HG02759 (cell line): ENCODE data around the gene OR8B8.
"Not testable (repeated sequence)": the region's sequence is repeated elsewhere in the genome, so short reads cannot be mapped to it uniquely, and the experiment has no call there.

Experiments
- ATAC-seq: cut with Tn5 transposase; IDR thresholded peaks from one replicate; pipeline ENCODE4 v1.9.1; 2021; ENCODE audit warnings: mild to moderate bottlenecking, moderate library complexity; ENCODE audit not compliant: unreplicated experiment

The OR8B8 gene, protein sequence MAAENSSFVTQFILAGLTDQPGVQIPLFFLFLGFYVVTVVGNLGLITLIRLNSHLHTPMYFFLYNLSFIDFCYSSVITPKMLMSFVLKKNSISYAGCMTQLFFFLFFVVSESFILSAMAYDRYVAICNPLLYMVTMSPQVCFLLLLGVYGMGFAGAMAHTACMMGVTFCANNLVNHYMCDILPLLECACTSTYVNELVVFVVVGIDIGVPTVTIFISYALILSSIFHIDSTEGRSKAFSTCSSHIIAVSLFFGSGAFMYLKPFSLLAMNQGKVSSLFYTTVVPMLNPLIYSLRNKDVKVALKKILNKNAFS

GRCh38 chr11:124445646-124446150 lies at the start of gene OR8B8:
TSS of gene OR8B8 (minus strand) at chr11:124445696. CDS start at chr11:124441085, 4,611 bp downstream.
- ATAC-seq: no peak

DNA sequence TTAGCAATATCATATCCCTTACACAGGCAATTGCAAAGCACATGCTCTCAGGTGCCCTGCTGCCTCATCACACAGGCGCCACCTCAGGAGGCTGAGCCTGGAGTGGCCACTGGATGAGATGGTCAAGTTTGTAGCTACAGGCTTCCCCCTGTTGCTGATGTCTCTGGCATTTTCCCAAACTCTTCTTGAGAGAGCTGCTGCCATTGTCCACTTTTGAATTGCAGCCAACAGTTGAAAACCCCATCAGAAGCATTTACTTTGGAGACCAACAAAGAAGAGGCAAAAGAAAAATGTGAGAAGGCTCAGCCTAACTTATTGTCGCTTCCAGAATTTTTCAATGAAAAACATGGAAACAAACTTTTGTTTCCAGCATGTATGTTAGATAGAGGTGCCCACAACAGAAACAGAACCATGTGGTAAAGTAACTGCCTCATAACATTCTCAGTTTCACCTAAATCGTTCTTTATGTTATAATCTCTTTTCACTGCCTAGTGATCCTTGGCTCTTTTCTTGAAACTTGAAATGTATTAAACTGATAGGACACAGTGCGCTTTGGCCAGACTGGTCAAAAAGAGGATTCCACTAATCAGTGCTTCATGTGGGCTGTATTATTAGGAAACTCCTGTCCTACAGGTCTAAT lies 47.6 kb upstream of the OR8B8 start:
- ATAC-seq: no peak

GRCh38 chr11:124483422-124483821 lies 37.9 kb upstream of the OR8B8 start:
- ATAC-seq: no peak

DNA sequence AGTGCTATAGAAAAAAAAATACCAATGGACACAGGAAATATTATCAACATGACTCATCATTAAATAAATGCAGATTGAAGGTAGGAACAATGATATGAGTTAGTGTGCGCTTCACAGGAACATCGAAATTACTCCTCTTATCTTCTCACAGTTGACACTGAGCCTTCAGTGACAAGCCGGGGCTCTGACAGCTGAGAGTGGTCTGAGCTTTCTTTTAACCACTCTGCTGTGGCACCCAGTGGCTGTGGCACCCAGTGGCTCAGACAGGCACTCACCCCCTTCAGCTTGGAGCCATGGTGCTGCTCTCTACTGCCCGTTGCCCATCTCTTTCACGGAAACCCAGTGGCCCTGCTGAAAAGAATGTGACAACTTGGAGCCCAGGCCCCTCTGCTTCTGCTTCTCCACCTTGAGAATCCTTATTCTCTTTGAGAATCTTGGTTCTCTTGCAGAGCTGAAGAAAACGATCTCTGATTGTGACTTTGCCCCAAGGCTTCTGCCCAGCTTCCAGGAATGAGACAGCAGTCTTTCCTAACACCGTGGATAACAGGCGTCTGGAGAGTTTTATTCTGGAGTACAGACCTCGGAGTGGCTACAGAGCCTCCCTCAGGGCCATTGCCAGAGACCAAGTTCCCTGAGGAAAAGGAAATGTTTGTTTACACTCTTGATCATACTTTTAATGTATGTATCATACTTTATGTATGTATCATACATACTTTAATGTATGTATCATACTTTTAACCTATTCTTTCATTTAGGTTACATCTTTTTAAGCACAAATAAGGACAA lies 37.1 kb upstream of the OR8B8 start:
- ATAC-seq: no peak

- no peak for ATAC-seq
These were observed 36.1 kb upstream of the OR8B8 start for GRCh38 chr11:124481365-124482323.

- ATAC-seq: no peak
These were observed 34.1 kb upstream of the OR8B8 start for GRCh38 chr11:124479561-124479960.

DNA sequence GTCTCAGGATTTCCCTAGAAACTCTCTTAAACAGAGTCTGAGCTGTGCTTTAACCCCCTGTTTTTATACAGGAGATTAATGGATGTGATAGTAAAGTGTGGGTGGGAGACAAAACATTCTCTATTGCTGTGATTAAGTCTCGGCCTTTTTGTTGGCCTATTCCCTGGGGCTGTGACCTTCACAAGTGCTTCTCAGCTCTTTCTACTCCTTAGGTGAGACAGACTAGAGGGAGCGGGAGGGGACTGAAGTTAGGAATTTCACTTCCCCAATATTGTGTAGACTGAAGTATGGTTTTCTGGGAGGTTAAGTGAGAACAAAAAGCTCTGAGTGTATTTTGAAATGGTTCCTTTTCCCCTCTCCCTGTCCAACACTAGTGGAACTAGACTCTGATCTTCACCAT lies 29.8 kb upstream of the OR8B8 start:
- no peak for ATAC-seq

DNA sequence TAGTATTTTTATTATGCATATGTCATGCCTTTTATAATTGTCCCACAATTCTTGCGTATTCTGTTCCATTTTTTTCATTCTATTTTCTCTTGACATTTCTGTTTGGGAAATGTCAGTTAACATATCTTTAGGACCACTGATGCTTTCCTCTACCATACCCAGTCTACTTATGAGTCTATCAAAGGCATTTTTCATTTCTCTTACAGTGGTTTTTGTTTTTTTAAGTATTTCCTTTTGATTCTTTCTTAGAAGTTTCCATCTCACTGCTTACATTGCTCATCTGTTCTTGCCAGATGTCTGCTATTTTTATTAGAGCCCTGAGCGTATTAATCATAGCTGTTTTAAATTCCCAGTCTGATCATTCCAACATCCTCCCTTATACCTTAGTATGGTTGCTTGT lies 29.3 kb upstream of the OR8B8 start:
- no peak for ATAC-seq

DNA sequence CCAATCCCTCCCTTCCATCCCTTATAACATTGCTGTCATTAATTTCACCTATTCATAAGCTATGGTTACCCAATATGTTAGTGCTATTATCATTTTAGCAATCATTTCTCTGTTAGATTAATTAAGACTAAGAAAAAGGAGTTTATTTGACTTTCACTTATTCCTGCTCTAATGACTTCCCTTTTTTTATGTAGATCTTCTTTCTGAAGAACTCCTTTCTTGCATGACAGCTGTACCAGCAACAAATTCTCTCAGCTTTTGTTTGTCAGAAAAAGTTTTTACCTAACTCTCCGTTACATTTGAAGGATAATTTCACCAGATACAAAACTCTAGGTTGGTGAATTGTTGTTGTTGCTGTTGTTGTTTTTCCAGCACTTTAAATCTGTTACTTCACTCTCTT lies 28.6 kb upstream of the OR8B8 start:
- no peak for ATAC-seq

DNA sequence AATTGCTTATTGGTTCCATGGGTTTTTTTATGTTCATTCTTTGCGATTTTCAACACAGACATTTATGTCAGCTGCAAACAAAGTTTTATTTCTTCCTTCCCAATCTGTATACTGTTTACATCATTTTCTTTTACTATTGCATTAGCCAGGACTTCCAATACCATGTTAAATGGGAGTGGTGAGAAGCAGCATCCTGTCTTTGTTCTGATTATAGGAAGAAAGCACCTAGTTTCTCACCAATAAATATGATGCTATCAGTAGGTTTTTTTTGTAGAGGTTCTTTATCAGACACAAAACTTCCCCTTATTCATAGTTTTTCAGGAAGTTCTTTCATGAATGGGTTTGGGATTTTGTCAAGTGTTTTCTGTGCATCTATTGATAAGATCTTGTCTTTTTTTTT lies 28.0 kb upstream of the OR8B8 start:
- ATAC-seq: no peak

DNA sequence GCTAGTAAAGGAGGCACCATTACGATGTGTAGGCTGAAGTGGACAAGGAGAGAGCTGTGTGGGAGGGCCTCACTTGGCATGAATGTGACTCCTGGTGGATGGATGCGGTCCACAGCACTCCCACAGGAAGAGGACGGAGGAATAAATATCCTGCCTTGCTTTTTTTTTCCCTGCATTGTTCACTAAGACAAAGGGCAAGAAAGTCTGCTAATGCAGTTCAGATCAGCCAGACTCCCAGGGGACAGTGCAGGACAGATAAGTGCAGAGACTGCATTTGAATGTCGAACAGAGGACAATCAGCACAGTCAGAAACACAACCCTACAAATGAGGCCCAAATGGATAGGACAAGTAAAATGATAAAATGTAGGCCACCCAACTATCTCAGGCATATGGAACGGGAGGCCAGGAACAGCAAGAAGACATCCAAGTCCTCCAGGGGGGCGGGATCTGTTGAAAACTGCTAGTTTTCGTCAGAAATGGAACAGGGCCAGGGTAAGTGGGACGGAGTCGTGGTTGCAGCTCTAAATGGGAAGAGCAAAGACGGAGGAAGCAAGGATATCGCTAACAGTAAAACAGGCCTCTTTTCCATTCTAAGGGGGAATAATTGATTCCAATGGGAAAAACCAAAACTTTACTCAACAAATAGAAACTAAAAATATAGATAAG lies 25.2 kb upstream of the OR8B8 start:
- no peak for ATAC-seq

- no peak for ATAC-seq
These were observed 22.0 kb upstream of the OR8B8 start for GRCh38 chr11:124467381-124467927.

DNA sequence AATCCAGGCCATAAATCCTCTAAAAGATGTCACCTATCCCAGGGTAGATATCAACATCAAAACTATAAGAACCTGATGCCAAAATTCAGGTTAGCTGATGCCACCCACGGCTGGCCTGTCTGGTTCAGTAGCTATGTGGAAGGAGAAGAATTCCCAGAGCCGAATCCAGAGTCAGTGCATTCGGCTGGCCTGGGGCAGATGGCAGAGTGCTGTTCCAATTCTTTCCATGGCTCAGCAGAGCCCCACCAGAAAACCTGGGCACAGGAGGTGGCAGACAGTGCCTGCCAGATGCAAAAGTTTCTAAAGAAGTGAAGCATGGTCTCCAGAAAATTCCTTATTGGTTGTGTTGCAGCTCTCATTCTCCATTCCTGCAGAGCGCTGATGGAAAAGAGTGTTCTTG lies 19.9 kb upstream of the OR8B8 start:
- no peak for ATAC-seq

GRCh38 chr11:124463990-124464389 lies 18.5 kb upstream of the OR8B8 start:
- ATAC-seq: no peak

DNA sequence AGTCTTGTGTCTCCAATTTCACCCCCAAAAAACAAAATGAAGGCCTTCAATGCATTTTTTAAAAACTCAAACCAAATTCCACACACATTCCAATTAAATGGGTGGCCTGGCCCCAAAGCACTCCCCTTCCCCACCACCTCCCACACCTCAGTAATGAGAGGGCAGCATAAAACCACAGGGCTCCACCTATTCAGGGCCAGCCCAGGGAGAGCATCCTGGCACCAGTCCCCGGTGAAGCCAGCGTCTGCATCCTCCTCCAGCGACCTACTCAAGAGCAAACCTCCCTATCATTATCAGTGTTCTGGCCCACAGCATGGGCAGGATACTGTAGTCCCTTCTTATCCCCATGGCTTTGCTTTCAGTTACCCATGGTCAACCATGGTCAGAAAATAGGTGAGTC lies 17.8 kb upstream of the OR8B8 start:
- no peak for ATAC-seq

GRCh38 chr11:124460459-124460858 lies 15.0 kb upstream of the OR8B8 start:
- ATAC-seq: no peak

- not testable (repeated sequence) for ATAC-seq
These were observed 13.9 kb upstream of the OR8B8 start for GRCh38 chr11:124459379-124459778.

GRCh38 chr11:124454552-124454951 lies 9.1 kb upstream of the OR8B8 start:
- no peak for ATAC-seq

GRCh38 chr11:124446916-124447315 lies 1.4 kb upstream of the OR8B8 start:
- no peak for ATAC-seq

DNA sequence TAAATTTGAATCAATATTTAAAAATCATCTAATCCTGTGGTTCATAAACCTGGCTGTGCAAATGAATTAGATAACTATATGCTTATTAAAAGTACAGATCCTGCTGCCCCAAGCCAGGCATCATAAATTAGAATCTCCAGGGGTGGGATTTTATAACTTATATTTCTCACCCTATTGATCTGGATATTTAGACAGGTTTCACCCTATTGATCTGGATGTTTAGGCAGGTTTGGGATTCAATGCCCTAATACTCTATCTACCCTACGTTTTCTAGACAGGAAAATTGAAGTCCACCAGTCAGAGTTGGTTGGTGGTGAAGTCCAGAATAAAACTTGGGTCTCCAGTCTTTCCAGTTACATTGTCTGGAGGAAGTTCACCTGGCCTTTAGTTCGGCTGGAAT lies 2.6 kb downstream of the OR8B8 start:
- ATAC-seq: no peak
